ENCODE measurements around the gene CLTC. TPM values are rescaled to one million over a fixed set of nuclear protein-coding genes. Genes with fewer than 3 reads are reported as not detected.
A peak's percentile ranks its signal among the peaks of the same experiment; 100 is the strongest.

CLTC gene
- polyA plus RNA-seq, 2 of the 4 experiments (the other 2 are of a cell fraction) = 183 to 360 TPM

GRCh38 chr17:59688496-59688895 lies 68.8 kb downstream of the CLTC start:
- POLR2A ChIA-PET = no interaction called here
- no peak for TF ChIP-seq RCOR1 (IDR thresholded peaks at IDR 0.05; ENCODE audit: low read depth, low read length)
- TF ChIP-seq BCL3 (IDR thresholded peaks at IDR 0.05) = no peak
- no peak for TF ChIP-seq EHF (CRISPR knock-in tag; IDR thresholded peaks at IDR 0.05)
- TF ChIP-seq ZNF302 (CRISPR knock-in tag; IDR thresholded peaks at IDR 0.05) = no peak
- no peak for TF ChIP-seq ESRRA (IDR thresholded peaks at IDR 0.05; ENCODE audit: borderline replicate concordance, low read length)
- no peak for TF ChIP-seq HOXB13 (CRISPR knock-in tag; IDR thresholded peaks at IDR 0.05; ENCODE audit: low read depth)
- TF ChIP-seq SMC3 (IDR thresholded peaks at IDR 0.05) = no peak
- no peak for TF ChIP-seq CEBPB (IDR thresholded peaks at IDR 0.05)
- TF ChIP-seq PBX3 (IDR thresholded peaks at IDR 0.05) = no peak
- TF ChIP-seq ZC3H11A (IDR thresholded peaks at IDR 0.05) = no peak
- no peak for TF ChIP-seq MAFK (IDR thresholded peaks at IDR 0.05; ENCODE audit: partially characterized antibody)
- no peak for TF ChIP-seq NR3C1 (IDR thresholded peaks at IDR 0.05)
- no peak for TF ChIP-seq JUNB (IDR thresholded peaks at IDR 0.05)
- TF ChIP-seq GATA3 (IDR thresholded peaks at IDR 0.05; ENCODE audit: borderline replicate concordance) = no peak
- TF ChIP-seq HOXB5 (CRISPR knock-in tag; IDR thresholded peaks at IDR 0.05) = no peak
- no peak for TF ChIP-seq NFE2L2 (conservative IDR thresholded peaks at IDR 0.05; ENCODE audit: low read length)
- no peak for TF ChIP-seq CHD4 (IDR thresholded peaks at IDR 0.05; ENCODE audit: borderline replicate concordance)
- ATAC-seq = no peak
- no peak for DNase-seq (ENCODE audit: low read depth in 1 of 2, low spot score in 1 of 2)
- CTCF ChIA-PET = interaction anchor here (1.1 to 1.6 kb wide), 2 partner anchors 10 to 46 kb away, joined by 3 read pairs; no protein-coding TSS in a partner anchor
- Histone ChIP-seq H3K4me1 (no peaks in the 10 kb centered on the region), H3K9me3 (no peaks in the 10 kb centered on the region), H3K27ac (no peak overlapping the region), H3K4me2 (no peak overlapping the region), H3K4me3 (no peak overlapping the region)
- FAIRE-seq = peak; percentile 28
- 91% methylated on average over 2 of the region's 2 CpGs for WGBS (ENCODE audit: missing lambda C conversion rate)

GRCh38 chr17:59693582-59693981 lies 73.9 kb downstream of the CLTC start:
- ChIA-PET POLR2A (no interaction called here), CTCF (interaction anchor here (0.9 kb wide), 1 partner anchor 12 kb away, joined by 3 read pairs; no protein-coding TSS in a partner anchor)
- no peak overlapping the region for H3K4me3 ChIP-seq
- WGBS (ENCODE audit: missing lambda C conversion rate) = 91% methylated on average over 7 of the region's 7 CpGs
- H3K4me1 ChIP-seq = peaks cover 33% of the 10 kb centered on the region; the same call in 2 of the 3 replicates
- DNase-seq (ENCODE audit: low read depth in 1 of 2, low spot score in 1 of 2) (no peak), FAIRE-seq (no peak), ATAC-seq (peak in 1 of 2 experiments; percentile 12; a peak in 3 of 6 replicates)
- H3K27ac ChIP-seq = no peak overlapping the region
- no peaks in the 10 kb centered on the region for H3K9me3 ChIP-seq
- TF ChIP-seq NPAS2 (CRISPR knock-in tag; IDR thresholded peaks at IDR 0.05; ENCODE audit: borderline replicate concordance) (no peak), KDM5A (IDR thresholded peaks at IDR 0.05) (no peak), RNF2 (IDR thresholded peaks at IDR 0.05; ENCODE audit: borderline replicate concordance, low read depth) (no peak), EP300 (IDR thresholded peaks at IDR 0.05) (no peak), MAX (IDR thresholded peaks at IDR 0.05) (no peak), PHF8 (IDR thresholded peaks at IDR 0.05; ENCODE audit: borderline replicate concordance, low read depth) (no peak), FOSB (CRISPR knock-in tag; IDR thresholded peaks at IDR 0.05) (no peak), HEYL (CRISPR knock-in tag; IDR thresholded peaks at IDR 0.05) (no peak), JUN (IDR thresholded peaks at IDR 0.05) (no peak), TP53 (CRISPR knock-in tag; IDR thresholded peaks at IDR 0.05) (no peak), ESRRA (IDR thresholded peaks at IDR 0.05; ENCODE audit: borderline replicate concordance, low read length) (no peak), E2F6 (IDR thresholded peaks at IDR 0.05; ENCODE audit: borderline replicate concordance, low read depth) (no peak), RAD21 (conservative IDR thresholded peaks at IDR 0.05 in 1 of 2, IDR thresholded peaks at IDR 0.05 in 1 of 2) (no peak), CBX2 (IDR thresholded peaks at IDR 0.05; ENCODE audit: borderline replicate concordance, low read depth) (no peak), BHLHE40 (IDR thresholded peaks at IDR 0.05; ENCODE audit: low read depth, low read length) (no peak), HOXA7 (CRISPR knock-in tag; IDR thresholded peaks at IDR 0.05) (no peak), HMGXB4 (CRISPR knock-in tag; IDR thresholded peaks at IDR 0.05; ENCODE audit: borderline replicate concordance) (no peak), NFE2L2 (conservative IDR thresholded peaks at IDR 0.05; ENCODE audit: low read length) (no peak)
- H3K4me2 ChIP-seq = no peak overlapping the region
